ENCODE measurements around the gene DNPEP.
"Not testable (repeated sequence)": the region's sequence is repeated elsewhere in the genome, so short reads cannot be mapped to it uniquely, and the experiment has no call there.

Gene DNPEP

DNA sequence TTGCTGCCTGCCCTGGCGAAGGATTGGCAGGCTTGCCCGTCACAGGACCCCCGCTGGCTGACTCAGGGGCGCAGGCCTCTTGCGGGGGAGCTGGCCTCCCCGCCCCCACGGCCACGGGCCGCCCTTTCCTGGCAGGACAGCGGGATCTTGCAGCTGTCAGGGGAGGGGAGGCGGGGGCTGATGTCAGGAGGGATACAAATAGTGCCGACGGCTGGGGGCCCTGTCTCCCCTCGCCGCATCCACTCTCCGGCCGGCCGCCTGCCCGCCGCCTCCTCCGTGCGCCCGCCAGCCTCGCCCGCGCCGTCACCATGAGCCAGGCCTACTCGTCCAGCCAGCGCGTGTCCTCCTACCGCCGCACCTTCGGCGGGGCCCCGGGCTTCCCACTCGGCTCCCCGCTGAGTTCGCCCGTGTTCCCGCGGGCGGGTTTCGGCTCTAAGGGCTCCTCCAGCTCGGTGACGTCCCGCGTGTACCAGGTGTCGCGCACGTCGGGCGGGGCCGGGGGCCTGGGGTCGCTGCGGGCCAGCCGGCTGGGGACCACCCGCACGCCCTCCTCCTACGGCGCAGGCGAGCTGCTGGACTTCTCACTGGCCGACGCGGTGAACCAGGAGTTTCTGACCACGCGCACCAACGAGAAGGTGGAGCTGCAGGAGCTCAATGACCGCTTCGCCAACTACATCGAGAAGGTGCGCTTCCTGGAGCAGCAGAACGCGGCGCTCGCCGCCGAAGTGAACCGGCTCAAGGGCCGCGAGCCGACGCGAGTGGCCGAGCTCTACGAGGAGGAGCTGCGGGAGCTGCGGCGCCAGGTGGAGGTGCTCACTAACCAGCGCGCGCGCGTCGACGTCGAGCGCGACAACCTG lies 30.7 kb upstream of the DNPEP start, which contains the start of gene DES:
Gene DES (plus strand): TSS at position 223 of the 857 bp plus-strand sequence. CDS start 86 bp downstream, at position 309.
- DNase-seq = no peak

DNA sequence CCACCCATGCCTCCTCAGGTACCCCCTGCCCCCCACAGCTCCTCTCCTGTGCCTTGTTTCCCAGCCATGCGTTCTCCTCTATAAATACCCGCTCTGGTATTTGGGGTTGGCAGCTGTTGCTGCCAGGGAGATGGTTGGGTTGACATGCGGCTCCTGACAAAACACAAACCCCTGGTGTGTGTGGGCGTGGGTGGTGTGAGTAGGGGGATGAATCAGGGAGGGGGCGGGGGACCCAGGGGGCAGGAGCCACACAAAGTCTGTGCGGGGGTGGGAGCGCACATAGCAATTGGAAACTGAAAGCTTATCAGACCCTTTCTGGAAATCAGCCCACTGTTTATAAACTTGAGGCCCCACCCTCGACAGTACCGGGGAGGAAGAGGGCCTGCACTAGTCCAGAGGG lies 29.7 kb upstream of the DNPEP start:
- DNase-seq = no peak

DNA sequence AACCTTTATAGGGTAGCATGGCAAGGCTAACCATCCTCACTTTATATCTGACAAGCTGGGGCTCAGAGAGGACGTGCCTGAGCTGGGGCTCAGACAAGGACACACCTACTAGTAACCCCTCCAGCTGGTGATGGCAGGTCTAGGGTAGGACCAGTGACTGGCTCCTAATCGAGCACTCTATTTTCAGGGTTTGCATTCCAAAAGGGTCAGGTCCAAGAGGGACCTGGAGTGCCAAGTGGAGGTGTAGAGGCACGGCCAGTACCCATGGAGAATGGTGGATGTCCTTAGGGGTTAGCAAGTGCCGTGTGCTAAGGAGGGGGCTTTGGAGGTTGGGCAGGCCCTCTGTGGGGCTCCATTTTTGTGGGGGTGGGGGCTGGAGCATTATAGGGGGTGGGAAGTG lies 29.2 kb upstream of the DNPEP start:
- no peak for DNase-seq

DNA sequence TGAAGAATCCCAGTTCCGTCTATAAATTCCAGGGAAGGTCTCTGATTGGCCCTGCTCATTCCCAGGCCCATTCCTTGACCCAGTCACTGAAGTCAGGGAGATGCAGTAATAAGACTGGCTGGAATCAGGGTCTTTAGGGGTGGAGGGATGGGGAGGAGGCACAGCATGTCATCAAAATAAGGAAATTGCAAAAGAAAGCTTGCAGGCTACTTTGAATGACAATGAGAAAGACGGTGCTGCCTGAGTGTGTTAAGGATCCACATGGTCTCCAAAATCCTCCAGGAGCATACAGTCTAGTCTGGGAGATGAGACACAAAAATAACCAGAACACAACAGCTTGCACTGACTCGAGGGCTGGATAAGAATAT lies 28.5 kb upstream of the DNPEP start:
- DNase-seq = no peak

DNA sequence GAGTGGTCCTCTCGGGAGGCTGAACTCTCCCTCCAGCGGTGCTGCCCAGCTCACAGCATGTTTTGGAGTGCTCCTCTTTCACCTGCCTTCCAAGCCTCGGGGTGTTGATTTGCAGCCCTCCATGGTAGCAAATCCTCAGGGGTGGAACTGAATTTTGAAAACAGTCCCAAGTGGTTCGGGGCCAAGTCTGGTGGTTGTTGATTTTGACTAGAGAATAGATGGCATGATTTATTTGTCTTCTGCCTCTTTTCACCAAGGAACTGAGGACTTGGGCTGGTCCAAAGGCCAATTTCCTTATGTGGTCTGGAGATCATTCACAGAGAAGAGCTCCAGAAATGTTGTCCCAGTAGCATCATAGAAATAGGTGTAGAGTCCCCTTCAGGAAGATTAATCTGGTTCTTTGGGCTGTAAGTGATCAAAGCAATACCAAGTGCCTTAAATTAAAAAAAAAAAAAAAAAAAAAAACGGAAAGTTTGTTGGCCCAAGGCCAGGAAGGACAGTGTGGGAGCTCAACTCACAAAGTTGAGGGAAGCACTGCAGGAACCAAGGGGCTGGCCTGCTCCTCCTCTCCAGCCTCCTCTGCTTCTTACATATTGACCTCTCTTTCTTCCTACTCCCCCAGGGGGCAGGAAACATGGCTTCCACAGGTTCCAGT lies 28.0 kb upstream of the DNPEP start:
- no peak for DNase-seq

DNA sequence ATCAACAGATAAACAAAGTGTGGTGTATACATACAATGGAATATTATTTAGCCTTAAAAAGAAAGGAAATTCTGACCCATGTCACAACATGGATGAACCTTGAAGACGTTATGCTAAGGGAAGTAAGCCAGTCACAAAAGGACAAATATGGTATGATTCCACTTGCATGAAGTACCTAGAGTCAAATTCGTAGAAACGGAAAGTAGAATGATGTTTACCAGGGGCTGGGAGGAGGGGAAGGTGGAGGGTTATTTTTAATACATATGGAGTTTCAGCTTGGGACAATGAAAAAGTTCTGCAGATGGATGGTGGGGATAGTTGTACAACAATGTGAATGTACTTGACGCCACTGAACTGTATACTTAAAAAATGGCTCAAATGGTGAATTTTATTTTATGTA lies 27.1 kb upstream of the DNPEP start:
- DNase-seq = no peak

DNA sequence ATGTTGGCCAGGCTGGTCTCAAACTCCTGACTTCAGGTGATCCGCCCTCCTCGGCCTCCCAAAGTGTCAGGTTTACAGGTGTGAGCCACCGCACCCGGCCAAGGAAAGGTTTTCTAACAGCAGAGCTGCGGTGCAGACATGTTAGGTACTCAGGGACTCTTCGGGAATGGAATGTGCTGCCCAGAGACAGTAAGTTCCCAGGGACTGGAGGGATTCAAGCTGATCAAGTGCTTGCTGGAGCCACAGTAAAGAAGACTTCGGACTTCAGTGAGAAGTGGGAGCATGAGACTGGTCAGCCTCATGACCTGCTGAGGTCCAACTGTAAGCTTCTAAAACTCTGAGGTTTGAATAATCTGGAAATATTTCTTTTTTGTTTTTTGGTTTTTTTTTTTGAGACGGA lies 22.7 kb upstream of the DNPEP start:
- DNase-seq = no peak

DNA sequence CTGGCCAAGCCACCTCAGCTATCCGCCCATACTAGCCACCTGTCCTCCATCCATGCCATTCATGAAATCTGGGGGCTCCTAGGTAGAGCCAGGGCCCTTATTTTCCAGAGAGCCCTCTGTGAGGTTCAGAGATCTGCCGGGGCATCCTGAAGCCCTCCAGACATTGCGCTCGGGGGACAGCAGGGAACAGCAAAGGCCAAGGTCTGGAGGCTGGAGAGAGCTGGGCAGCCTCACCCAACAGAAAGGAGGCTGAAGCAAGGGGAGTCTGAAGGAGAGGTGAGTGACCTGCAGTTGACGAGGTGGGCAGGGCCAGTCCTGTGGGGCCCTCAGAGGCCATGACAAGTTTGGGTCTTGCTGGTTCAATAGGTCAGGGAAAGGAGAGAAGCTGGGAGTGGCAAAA lies 21.9 kb upstream of the DNPEP start:
- no peak for DNase-seq

DNA sequence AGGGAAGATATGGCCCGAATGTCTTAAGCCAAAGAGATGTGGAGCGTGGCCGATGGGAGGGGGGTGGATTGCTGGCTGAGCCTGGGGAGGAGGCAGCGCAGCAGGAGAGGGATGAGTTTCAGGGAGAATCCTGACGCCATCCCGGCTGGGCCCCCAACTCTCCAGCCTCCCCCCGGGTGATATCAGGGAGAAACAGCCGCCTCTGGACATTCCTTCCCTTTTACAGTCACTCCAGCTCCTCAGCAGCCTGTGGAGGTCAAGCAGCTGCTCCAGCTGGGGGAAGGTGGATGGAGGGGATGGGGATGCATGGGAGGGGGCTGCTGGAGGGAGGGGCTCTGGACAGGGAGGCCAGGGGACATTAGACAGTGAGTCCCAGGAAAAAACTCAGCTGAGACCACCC lies 20.9 kb upstream of the DNPEP start:
- DNase-seq = no peak

DNA sequence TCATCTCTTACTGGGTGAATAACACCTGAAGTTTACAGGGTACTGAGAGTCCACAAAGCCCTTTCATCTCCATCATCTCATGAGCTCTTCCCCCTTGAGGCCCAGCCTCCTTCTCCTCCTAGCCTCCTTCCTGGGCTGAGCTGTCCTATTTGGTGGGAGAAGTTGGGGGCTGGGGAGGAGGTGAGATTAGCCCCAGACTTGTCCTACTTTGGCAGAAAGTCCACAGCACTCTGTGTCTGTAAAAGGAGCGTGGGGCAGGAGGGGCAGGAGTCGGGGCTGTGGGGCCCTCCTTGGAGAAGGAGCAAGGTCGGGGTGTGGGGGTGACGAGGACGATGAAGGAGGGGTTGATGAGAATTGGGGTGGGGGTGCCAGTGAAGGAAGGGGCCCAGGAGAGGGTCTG lies 20.5 kb upstream of the DNPEP start:
- DNase-seq = no peak

DNA sequence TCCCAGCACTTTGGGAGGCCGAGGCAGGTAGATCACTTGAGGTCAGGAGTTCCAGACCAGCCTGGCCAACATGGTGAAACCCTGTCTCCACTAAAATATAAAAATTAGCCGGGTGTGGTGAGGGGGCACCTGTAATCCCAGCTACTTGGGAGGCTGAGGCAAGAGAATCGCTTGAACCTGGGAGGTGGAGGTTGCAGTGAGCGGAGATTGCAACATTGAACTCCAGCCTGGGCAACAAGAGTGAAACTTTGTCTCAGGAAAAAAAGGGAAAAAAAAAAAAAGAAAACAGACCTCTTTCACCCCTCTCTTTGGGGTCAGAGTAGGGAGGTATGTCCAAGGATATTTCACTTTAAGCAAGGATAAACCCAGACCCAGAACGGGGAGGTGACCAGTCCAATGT lies 19.6 kb upstream of the DNPEP start:
- not testable (repeated sequence) for DNase-seq

DNA sequence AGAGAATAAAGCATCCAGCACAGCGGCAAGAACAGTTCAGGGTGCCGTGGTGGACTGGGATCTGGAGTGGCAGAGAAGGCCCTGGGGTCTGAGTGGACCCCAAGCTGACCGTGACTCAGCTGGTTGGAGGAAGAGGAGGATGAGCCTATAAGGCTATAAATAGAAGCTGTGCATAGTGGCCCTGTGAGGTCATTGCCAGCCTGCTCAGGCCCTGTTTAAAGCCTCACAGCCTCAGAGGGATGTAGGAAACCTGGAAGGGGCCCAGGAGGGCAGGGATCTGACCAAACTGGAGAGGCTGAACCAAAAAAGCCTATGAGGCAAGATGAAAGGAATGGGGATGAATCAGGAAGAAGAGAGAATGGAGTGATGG lies 19.1 kb upstream of the DNPEP start:
- DNase-seq = no peak

DNA sequence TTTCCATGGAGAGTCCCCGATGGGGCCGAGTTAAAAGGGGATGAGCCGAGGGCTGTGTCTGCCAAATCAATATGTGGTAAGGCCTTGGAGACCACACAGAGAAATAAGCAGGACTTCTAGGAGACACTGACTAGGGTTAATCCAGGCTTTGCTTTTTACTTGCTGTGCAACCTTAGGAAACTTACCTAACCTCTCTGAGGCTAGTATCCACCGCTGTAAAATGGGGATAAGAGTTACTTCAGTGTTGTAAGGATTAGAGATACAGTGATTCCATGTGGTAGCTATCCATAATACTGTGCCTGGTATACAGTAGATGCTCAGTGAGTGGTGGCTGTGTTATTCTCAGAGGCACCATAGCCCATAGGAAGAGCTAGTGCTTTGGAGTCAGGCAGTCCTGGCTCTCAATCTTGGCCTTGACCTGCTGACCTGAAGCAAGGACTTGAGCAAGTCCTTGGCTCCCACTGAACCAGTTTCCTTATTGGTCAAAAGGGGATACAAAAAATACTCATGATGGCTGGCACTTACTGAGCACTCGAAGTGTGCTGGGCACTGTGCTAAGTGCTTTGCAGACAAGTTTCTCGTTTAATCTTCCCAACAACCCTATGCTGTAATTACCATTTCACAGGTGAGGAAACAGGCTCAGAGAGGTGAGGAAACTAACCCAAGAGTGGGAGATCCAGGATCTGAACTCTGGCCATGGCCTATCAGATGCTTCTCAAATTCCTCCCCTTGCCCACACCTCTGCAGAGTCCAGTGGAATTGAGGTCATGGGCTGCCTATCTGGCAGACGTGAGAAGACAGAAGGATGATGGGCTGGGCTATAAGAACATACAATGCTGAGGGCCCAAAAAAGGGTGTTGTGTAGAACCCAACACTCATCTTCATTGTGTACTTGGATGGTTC lies 18.5 kb upstream of the DNPEP start:
- DNase-seq = no peak

DNA sequence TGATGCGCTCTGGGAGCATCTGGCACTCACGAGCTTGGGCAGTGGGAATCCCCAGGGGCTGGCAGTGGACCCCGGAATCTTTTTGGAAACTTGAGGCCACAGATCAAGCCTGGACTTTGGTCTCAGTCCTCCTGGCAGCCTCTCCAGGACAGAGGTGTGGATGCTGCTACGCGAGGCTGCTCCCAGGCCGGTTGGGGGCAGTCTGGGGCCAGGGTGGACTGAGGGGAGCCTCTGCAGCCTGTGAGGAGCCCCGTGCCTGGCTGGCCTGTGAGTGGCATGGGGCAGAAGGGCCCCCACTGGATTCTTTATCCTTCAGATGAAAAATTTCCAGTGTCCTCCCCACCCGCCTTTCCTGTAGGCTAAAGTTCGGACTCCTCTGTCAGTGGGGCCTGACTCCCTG lies 17.7 kb upstream of the DNPEP start:
- no peak for DNase-seq

DNA sequence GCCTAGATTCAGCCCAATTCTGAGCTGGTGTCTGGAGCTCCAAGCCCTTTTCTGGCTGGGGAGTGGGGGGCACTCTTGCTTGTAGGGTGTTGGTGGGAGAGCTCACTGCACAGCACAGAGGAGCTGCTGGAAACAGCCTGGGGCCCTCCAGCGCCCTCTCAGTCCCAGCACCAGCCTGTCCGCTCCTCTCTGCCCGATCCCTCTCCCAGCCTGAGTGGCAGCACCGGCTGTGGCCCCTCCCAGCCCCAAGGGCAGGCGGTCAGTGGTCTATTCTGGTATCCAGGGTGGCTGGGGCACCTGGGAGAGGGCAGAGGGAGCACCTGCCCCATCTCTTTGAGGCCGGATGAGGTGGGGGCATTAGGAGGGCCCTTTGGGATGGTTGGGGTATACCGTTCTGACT lies 17.2 kb upstream of the DNPEP start:
- no peak for DNase-seq

DNA sequence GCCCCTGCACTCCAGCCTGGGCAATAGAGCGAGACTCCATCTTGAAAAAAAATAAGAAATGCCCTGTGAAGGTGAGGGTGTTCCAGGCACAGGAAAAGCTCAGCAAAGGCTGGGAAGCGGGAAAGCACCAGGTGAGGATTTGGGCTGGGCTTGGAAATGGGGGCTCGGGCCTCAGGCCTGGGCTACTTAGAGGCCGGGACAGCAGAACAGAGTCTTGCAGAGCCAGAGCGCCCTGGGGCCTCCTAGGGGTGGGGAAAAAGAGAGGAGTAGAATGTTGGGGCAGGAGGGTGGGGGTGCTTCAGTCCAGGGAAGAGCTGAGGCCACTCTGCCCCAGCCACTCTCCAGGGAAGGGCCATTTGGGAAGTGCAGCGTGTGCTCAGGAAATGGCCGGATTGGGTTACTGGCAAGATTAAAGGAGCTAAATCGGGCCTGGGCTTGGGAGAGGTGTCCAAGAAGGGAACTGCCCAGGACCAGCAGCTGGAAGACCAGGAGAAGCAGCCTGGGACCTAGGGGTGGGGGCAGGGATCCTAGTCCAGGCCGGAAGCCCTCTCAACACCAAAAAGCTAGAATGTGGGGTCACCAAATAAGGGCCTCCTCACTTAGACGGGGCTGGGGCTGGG lies 16.7 kb upstream of the DNPEP start:
- DNase-seq = no peak

DNA sequence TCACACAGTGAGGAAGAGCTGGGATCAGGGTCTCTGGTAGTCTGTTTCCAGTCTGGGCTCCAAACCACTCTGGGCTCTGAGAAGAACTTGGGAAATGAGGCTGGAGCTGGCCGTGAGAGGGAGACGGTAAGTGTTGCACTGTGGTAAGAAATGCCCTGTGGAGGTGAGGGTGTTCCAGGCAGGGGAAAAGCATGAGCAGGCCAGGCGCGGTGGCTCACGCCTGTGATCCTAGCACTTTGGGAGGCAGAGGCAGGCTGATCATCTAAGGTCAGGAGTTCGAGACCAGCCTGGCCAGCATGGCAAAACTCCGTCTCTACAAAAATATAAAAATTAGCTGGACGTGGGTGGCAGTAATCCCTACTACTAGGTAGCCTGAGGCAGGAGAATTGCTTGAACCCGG lies 16.1 kb upstream of the DNPEP start:
- DNase-seq = no peak

DNA sequence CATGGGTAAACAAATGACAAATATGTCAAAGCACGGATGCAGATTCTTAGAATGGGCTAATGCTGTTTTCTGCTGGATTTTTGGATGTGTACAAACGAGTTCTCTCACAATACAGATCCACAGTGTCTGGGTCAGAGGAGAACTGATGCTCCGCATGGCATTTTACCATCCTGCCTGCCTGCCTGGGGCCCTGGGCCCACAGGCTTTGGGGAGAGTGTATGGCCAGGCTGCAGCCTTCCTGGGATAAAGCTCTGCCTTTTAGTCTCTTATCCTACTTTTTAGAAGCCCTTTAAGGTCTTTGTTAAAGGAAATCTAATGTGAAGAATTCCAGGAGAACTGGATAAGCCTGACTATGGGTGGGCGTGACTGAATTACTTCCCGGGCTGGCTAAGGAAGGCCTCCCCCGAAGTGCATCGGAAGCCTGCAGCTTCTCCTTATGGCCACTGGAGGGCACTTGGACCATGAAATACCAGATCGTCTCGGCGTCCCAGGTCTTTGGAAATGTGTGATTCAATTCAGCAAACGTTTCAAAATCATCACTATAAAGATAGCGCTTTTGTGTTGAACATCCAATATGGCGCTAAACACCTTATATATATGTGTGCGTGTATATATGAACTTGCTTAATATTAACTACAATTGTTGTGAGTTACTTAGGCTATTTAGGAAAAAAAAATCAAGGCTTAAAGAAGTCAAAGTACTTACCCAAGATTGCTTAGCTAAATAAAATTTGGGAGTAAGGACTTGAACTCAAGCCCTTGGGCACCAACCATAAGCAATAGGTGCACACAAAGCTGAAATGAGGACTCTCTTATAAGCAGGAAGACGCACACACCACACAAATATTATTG lies 15.2 kb upstream of the DNPEP start:
- peak; percentile 23 for DNase-seq

DNA sequence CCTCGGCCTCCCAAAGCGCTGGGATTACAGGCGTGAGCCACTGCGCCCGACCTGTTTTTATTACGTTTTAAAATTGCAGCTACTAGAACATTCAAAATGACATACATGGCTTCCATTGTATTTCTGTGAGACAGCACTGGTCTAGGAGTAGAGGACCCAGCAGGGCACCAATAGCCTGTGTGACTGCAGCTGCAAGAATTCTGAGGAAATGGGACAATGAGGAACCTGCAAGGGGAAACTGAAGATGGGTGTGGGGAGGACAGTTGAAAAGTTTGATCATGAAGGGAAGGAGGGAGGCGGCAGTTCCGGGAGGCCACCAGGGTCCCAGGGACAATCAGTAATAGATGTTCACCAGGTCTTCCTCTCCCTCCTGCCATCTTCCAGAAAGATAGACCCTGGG lies 13.9 kb upstream of the DNPEP start:
- DNase-seq = no peak

DNA sequence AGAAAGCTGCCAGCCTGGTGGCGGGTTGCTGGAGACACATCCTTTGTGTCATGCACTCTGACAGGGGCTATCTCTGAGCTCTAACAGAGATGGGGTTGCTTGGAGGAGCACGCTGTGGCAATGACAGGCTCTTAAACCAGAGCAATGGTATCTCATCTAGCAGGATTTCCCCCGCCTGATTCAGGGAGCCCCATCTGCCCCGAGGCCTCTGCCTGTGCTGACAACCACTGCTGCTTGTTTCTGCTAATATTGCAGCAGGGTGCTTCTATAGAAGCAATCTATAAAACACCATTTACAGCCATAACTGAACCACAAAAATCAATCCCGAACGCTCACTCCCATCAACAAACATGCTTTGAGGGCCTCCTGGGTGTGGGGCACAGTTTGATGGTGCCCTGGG lies 12.8 kb upstream of the DNPEP start:
- no peak for DNase-seq

DNA sequence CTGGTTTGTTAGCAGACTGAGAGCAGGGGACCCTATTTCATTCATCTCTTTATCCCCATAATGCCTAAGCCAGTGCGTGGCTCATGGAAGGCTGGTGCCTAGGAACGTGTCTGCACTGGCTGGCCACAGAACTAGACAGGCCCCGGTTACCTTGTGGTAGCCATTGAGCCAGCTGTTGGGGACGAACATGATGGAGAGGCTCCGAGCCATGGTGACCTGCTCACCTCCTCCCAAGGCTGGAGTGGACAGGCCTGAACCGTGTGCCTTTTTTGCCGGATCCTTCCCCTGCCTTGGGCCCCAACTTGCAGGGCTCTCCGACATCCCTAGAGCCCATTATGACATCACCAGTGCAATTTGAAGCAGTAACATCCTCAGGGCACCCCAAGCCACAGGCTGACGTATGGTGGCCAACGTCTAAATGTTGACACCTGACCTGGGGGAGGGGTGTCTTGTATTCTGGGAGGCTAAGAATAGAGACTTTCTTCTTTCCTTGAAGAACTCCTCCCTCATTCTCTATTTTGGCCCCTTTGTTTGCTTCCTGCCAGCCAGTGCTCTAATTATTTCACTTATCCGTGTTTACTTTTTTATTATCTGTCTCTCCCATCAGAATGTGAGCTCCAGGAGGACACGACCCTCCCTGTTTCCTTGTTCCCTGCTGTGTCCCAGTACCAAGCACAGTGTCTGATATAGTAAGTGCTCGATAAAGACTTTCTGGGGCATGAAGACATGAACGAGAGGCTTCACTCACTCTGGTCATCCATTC lies 12.2 kb upstream of the DNPEP start:
- DNase-seq = no peak

Data from SHP77 treated with DMSO at 0.1 percent for 48 hours (cell line).